ENCODE measurements around the gene BTAF1.

BTAF1 gene

DNA sequence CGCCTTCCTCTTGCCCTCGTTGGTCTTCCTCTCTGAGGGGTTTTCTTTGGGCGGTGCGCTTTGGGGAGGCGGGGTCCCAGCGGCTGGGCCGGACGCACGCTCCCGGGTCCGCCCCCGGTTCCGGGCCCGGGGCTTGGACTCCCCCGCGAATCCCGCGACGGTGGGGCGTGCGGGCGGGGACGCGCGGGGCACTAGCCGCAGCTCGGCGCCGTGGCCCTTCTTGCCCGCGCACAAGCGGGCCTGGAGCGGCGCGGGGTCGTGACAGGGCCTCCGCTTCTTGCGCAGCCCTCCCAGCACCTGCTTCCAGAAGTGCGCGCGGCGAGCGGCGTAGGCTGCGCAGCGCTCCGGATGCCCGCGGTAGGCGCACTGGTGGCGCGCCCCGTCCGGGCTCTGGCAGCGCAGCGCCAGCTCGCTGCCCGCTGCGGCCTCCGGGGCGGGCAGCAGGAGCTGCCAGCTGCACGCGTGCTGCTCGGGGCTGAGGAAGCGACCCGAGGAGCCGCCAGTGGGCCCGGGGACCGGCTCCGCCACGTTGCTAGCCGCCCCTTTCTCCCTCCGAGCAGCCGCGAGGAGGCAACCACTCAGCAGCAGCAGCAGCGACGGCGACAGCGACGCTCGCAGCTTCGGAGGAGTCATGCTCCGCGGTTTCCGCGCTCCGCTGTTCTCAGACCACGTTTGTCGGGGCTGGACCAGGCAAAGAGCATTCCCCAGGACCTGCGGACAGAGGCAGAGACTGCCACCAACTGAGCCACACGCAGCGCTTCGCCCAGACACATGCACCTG, 15.0 kb upstream of the BTAF1 start:
- DNase-seq (ENCODE audit: low read depth): peak; percentile 38

DNA sequence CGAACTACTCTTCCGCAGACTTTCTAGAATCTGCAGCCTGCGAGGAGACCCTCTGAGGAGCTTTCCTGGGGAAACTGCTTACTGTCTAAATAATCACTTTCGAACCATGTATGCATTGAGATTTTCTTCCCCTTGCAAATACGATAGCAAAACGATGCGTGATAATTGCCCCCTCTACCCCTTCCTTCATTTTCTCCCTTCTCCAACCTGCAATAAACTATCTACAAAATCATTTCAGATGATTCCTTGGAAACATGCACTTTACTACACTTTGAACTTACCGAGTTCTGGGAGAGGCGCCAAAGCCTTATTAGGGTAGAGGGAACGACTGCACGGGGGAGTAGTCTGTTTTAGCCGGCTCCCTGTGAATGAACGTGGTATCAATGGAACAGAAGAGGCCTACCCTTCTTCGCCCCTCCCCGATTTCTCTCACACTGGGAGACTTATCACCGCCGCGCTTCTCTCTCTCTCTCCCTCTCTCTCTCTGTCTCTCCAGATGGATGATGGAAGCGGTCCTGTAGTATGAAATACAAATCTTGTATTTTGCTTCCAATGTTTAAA, 14.4 kb upstream of the BTAF1 start, which contains the start of gene FGFBP3:
Gene FGFBP3, minus strand, starts transcription at position 370 of the 561 bp plus-strand sequence. CDS start 517 bp downstream, outside the sequence.
- no peak for DNase-seq (ENCODE audit: low read depth)

DNA sequence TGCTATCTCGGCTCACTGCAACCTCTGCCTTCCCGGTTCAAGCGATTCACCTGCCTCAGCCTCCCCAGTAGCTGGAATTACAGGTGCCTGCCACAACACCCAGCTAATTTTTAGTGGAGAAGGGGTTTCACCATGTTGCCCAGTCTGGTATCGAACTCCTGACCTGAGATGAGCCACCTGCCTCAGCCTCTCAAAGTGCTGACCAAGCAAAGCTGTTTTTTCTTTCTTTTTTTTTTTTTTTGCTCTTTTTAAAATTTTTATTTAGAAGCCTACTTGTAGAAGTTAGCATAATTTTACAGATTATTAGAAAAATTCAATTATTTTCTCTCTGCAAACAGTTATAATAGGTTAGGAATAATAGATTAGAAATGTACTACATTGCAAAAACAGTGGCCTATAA, 13.1 kb upstream of the BTAF1 start:
- DNase-seq (ENCODE audit: low read depth): no peak

DNA sequence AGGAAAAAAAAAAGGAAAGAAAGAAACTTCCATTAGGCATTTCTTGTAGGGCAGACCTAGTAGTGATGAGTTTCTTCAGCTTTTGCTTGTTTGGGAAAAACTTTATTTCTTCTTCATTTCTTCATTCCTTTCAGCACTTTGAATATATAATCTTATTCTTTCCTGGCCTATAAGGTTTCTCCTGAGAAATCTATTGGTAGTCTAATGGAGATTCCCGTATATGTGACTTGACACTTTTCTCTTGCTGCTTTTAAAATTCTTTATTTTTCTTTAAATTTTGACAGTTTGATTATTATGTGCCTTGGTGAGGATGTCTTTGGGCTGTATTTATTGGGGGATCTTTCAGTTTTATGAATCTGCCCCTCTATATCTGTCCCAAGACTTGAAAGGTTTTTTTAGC, 3.9 kb upstream of the BTAF1 start:
- DNase-seq (ENCODE audit: low read depth): no peak

DNA sequence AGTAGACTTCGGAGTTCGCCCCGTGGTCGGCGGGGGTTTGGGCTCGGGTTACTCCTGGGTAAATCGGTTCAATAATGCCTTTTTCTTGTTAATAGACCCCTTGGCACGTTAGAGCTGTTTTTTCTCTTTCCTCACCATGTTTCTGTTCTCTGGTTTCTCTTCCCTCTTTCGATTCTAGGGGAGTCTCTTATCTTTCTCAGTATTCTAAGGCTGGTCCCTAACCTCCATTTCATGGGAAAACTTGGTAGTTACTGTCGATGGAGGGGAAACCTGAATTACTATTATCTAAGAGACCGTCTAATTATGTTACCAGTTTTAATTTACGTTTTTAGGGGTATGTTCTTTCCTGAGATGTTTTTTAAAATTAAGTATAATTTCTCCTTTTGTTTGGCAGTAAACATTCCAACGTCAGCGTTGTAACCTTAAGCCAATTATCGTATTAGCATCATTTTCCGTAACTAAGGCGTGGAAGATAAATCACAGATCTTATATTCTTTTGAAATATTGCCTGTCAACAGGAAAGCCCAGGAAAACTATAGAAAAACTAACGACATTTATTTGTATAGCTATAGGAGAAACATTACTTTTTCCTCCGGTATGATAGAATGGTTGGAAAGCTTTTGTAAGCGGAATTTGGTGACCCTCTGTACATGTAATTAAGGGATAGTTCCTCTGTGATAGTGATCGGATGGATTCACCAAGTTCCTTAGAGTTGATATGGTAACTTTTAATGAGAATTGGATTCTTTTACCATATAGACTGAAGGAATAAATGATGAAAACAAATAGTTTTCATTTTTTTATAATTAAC, 847 bp downstream of the BTAF1 start:
- DNase-seq (ENCODE audit: low read depth): no peak

DNA sequence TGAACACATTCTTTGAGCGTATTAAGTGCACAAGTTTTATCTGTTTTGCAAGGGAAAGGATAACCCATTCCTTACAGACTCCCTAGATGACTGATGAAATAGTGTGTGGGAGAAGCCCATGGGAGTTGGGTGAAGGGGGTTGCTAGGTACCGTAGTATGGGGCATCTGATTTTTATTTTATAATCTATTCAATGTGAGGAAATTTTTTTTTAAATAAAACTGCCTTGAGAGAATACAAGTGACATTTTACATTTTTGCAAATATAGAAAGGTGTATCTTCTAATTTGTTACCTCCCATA, 1.4 kb downstream of the BTAF1 start:
- no peak for DNase-seq (ENCODE audit: low read depth)

DNA sequence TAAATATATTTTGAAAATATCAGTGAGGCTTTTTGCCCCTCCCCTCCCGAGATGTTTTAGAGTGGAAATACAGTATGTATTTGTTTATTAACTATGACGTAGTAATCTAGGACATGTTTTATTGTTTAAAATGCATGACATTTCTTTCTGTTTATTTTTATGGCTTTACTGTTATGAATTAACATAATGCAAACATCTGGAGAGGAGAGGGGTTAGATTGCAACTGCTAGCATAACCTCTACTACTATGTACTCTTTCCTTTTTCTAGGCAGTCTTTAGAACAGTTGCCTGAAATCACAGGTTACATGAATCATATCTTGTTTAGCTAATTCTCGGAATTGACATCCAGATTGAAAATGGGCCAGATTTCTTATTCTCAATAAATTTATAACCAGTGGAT, 7.4 kb downstream of the BTAF1 start:
- DNase-seq (ENCODE audit: low read depth): no peak

DNA sequence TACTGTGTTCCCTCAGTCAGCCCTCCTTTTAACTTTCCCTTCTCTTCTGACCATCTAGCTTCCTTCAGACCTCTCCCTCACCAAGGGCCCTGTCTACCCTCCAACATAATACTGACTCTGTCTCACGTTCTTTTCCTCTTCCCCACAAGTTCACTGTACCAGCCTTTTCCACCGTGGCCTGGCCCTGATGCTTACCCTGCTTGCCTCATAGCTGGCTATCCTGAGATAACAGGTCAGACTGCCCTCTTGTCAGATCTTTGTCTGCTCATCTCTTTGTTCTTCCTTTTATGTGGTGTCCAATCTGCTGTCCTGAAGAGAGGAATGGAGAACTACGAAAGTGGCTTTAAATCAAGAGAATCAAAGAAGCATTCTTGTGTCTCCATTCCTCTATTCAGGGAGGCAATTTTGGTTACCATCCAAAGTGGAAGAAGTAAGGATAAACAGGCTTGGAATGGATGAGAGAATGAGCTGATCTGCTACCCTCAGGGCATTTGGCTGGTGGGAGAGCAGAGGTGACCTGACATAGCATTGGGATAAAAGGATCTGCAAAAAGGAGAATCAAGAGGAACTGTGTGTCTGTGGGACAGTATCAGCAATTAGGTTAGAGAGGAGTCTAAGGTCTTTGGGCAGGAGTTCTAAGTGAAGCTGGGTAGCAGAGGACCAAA, 8.1 kb downstream of the BTAF1 start:
- DNase-seq (ENCODE audit: low read depth): no peak

DNA sequence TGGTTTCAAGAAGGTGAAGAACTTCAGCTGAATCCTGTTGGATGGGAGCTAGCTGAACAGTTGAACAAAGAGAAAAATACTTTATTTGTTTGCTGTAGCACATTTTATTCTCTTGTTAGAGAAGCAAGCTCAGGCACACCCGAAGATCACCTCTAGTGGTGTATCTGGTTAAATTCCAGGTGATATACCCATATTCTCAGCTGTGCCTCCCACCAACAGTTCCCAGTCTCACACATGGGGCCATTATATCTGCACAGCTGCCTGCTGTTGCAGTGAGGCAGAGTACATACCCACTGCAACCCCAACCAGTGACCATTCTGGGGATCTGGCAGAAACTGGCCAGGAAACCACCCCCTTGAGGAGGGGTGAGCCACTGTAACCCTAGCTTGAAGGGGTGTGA, 9.2 kb downstream of the BTAF1 start:
- DNase-seq (ENCODE audit: low read depth): no peak

DNA sequence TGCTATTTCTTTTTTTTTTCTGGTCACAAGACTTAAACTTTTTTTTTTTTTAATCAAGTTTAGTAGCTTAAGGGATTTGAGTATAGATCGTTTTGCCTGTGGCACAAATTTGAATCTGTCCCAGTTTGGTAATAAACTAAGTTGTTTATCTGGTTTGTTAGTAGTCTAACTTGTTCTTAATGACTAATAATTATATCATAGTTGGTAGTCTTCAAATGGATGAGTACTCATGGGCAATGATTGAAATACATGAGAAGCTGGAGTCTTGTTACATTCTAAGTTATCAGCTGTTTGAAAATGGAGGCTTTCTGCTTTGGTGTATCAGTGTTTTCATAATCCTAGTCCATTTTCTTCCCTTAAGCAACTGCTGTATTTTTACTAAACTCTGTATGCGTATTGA, 12.3 kb downstream of the BTAF1 start:
- DNase-seq (ENCODE audit: low read depth): no peak

DNA sequence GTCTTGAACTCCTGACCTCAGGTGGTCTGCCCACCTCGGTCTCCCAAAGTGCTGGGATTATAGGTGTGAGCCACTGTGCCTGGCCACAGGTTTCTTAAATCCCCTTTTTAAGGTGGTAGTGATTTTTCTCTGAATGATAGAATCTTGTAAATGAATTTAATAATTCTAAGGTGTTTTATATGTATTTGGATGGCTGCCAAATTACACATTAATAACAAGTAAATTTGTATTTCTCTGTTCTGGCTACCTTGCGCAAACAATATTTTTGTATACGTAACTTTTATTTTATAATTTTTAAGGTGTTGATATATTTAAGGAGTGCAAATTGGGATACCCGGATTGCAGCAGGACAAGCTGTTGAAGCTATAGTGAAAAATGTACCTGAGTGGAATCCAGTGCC, 16.1 kb downstream of the BTAF1 start:
- DNase-seq (ENCODE audit: low read depth): no peak

DNA sequence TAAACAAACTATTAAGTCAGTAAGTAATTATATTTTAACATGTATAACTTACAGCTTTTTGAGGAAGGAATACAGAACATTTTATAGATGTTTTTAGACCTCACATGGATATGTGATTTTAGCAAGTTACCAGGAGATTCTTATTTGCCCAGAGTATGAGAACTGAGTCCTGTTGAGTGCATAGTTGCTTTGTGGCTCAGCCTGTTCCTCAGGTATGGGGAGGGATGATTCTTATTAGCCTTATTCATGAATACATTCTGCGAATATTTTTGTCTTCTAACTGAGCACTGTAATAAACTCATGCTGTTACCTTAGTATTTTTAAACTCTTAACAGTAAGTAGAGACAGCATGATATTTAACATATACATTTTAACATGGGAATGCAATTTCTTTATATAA, 17.9 kb downstream of the BTAF1 start:
- DNase-seq (ENCODE audit: low read depth): no peak

DNA sequence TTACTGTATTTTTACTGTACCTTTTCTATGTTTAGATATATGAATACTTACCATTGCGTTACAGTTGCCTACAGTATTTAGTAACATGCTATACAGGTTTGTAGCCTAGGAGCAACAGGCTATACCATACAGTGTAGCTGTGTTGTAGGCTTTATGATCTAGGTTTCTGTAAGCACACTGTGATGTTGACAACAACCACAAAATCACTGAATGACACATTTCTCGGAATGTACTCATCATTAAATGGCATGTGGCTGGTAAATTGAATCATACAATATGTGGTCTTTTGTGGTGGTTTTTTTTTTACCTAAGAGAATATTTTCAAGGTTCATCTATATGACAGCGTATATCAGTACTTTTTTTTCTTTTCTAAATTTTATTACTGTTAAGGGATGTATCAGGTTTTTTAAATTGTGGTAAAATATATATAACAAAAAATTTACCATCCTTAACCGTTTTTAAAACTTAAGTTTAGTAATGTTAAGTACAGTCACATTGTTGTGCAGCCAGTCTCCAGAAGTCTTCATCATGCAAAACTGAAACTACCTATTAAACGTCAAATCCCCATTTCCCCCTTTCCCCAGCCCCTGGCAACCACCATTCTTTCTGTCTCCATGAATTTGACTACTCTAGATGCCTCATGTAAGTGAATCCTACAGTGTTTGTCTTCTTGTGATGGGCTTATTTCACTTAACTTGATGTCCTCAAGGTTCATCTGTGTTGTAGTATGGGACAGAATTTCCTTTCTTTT, 21.5 kb downstream of the BTAF1 start:
- no peak for DNase-seq (ENCODE audit: low read depth)

DNA sequence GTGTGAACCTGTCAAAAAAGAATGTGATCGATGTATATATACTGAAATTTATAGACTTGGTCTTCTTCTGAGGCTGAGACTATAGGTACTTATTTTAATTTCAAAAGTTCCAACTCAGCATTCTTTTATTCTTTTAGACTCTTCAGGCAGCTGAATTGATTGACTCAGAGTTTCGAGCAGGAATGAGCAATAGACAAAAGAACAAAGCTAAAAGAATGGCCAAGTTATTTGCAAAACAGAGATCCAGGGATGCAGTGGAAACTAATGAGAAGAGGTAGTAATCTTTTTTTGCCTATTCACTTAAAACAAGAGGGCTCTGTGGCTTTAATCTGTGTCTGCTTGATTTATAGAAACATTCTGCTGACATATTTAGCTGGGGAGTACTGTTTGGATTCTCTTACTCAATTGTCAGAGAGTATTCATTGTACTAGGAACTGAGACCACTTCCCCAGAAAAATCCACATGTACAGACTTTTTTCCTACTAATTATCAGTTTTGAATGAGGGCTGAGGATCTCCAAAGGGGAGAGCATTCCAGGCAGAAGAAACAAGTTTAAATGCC, 30.1 kb downstream of the BTAF1 start:
- DNase-seq (ENCODE audit: low read depth): no peak

DNA sequence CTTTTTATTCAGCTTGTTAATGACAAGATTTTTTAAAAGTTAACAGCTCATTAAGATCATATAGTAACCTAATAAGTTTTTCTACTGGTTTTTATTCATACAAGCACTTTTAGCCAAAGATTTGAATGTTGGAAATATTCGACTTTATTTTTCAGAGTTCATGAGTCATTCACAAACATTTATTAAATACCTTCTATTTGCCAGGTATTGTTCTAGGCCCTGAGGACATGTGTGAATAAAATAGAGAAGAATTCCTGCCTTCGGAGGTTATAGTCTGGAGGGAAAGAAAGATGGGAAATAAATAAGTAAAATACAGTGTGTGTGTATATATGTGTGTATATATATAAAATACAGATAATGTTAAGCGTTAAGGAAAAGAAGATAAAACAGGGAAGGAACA, 31.5 kb downstream of the BTAF1 start:
- no peak for DNase-seq (ENCODE audit: low read depth)

DNA sequence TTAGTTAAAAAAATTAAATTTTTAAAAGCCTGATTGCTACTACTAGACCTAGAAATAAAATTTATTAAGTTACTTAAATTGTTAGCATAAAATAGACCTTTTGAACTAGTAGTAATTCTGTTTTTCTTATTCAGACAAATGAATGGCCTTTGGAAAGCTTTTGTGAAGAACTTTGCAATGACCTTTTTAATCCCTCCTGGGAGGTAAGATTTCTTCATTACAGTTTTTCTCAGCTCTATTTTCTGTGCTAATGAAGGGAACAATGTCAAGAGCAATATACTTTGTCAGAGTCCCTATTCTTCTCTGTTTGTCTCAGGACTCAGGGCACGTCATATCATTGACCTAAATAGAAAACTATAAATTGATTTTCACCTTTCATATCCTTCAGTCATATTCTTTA, 33.5 kb downstream of the BTAF1 start:
- DNase-seq (ENCODE audit: low read depth): no peak

DNA sequence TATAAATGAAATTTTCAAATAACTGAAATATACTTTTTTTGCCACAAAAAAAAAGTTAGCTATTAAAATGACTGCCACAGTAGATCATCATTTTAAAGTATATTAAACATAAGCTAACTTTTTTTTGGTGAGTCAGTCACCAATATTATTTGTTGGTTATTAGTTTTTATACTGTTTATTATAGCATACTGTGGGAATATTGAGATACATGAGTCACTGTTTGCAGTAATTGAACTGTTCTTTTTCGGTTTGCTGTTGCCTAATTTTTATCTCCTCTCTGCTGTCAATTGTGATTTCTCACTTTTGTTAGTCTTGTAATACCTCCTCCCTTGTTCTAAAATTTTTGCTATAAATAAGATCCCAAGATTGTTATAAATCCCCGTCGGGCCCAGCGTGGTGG, 45.7 kb downstream of the BTAF1 start:
- no peak for DNase-seq (ENCODE audit: low read depth)

DNA sequence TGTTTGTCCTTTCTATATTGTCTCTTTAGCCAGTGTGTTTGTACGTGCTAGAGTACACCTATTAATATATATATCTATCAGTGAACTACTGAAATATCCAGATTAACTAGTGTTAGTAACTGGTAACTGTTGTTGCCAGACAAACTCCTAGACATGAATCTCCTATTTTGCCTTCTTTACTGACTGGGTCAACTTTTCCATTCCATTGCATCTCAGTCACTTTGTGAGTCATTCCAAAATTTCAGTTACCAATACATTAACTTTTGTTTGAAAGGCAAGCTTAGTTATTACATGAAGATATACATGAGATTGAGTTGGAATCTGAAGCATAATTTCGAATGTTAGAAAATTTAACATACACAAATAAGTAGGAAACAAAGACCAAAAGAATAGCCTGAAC, 51.4 kb downstream of the BTAF1 start:
- no peak for DNase-seq (ENCODE audit: low read depth)

DNA sequence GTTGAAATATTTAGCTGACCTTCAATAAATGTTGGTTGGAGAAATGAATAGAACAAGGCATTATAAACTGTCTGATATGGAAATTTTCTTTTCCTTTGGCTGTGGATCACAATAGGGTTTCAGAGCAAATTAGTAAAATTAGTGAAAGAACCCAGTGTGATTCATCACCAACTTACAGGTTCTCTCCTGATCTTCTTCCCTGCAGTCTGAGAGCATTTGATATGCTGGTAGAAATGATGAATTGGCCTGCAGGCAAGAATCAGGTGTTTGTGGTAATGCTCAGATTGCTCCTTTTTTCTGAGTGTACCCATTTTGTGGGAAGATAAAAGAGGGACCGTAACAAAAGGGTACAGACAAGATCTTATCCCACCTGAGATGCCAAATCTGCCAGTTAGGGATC, 51.9 kb downstream of the BTAF1 start:
- DNase-seq (ENCODE audit: low read depth): no peak

DNA sequence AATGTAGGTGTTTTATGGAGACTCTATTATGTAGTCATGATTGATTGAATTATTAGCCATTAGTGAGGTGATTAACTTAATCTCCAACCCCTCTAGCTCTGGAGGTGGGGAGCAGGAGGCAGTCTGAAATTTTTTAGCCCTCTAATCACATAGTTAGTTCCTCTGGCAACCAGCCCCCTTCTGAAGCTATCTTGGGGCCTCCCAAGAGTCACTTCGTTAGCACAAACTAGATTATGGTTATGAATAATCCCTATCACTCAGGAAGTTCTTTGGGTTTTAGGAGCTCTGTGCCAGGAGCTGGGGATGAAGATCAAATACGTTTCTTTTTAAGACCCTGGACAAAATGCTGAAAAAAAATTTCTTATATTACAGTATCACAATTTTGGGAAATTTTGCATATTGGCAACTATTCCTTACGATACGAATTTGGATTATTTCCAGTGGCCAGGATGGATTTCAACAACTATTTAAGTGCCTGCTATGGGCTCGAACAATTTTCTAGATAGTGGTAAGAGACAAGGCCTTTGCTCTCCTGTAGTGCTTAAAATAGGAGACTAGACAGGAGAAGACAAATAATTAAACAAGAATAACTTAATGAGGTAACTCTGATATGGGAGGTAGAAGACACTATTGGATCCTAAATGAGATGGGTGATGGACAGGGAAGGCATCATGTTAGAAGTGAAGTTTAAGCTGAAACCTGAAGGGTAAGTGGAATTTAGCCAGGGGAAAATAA, 52.9 kb downstream of the BTAF1 start:
- DNase-seq (ENCODE audit: low read depth): no peak

DNA sequence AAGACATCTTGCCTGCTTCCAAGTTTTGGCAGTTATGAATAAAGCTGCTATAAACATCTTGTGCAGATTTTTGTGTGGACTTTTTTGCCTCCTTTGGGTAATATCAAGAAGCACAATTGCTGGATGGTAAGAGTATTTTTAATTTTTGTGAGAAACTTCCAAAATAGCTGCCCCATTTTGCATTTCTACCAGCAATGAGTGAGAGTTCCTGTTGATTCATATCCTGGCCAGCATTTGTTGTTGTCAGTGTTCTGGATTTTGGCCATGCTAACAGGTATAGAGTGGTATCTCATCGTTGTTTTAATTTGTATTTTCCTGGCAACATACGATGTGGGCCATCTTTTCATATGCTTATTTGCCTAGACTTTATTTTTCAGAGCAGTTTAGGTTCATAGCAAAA, 53.9 kb downstream of the BTAF1 start:
- no peak for DNase-seq (ENCODE audit: low read depth)
